ENCODE data around the gene SOCS6.

GRCh38 chr18:70295192-70296188 lies 6.6 kb downstream of the SOCS6 start:
- TF ChIP-seq GABPA (IDR thresholded peaks at IDR 0.05 in 1 of 2, conservative IDR thresholded peaks at IDR 0.05 in 1 of 2) = no peak
- TF ChIP-seq, protein P1, sequence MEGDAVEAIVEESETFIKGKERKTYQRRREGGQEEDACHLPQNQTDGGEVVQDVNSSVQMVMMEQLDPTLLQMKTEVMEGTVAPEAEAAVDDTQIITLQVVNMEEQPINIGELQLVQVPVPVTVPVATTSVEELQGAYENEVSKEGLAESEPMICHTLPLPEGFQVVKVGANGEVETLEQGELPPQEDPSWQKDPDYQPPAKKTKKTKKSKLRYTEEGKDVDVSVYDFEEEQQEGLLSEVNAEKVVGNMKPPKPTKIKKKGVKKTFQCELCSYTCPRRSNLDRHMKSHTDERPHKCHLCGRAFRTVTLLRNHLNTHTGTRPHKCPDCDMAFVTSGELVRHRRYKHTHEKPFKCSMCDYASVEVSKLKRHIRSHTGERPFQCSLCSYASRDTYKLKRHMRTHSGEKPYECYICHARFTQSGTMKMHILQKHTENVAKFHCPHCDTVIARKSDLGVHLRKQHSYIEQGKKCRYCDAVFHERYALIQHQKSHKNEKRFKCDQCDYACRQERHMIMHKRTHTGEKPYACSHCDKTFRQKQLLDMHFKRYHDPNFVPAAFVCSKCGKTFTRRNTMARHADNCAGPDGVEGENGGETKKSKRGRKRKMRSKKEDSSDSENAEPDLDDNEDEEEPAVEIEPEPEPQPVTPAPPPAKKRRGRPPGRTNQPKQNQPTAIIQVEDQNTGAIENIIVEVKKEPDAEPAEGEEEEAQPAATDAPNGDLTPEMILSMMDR (IDR thresholded peaks at IDR 0.05; ENCODE audit: low read depth, low read length, missing input control) = no peak
- TF ChIP-seq FOXA2 (IDR thresholded peaks at IDR 0.05) = no peak
- TF ChIP-seq RAD21 (IDR thresholded peaks at IDR 0.05) = no peak
- no peak for TF ChIP-seq SP1 (IDR thresholded peaks at IDR 0.05)
- TF ChIP-seq, protein P2, sequence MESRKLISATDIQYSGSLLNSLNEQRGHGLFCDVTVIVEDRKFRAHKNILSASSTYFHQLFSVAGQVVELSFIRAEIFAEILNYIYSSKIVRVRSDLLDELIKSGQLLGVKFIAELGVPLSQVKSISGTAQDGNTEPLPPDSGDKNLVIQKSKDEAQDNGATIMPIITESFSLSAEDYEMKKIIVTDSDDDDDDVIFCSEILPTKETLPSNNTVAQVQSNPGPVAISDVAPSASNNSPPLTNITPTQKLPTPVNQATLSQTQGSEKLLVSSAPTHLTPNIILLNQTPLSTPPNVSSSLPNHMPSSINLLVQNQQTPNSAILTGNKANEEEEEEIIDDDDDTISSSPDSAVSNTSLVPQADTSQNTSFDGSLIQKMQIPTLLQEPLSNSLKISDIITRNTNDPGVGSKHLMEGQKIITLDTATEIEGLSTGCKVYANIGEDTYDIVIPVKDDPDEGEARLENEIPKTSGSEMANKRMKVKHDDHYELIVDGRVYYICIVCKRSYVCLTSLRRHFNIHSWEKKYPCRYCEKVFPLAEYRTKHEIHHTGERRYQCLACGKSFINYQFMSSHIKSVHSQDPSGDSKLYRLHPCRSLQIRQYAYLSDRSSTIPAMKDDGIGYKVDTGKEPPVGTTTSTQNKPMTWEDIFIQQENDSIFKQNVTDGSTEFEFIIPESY (IDR thresholded peaks at IDR 0.05) = no peak
- no peak for TF ChIP-seq JUND (IDR thresholded peaks at IDR 0.05)
- TF ChIP-seq, protein P3, sequence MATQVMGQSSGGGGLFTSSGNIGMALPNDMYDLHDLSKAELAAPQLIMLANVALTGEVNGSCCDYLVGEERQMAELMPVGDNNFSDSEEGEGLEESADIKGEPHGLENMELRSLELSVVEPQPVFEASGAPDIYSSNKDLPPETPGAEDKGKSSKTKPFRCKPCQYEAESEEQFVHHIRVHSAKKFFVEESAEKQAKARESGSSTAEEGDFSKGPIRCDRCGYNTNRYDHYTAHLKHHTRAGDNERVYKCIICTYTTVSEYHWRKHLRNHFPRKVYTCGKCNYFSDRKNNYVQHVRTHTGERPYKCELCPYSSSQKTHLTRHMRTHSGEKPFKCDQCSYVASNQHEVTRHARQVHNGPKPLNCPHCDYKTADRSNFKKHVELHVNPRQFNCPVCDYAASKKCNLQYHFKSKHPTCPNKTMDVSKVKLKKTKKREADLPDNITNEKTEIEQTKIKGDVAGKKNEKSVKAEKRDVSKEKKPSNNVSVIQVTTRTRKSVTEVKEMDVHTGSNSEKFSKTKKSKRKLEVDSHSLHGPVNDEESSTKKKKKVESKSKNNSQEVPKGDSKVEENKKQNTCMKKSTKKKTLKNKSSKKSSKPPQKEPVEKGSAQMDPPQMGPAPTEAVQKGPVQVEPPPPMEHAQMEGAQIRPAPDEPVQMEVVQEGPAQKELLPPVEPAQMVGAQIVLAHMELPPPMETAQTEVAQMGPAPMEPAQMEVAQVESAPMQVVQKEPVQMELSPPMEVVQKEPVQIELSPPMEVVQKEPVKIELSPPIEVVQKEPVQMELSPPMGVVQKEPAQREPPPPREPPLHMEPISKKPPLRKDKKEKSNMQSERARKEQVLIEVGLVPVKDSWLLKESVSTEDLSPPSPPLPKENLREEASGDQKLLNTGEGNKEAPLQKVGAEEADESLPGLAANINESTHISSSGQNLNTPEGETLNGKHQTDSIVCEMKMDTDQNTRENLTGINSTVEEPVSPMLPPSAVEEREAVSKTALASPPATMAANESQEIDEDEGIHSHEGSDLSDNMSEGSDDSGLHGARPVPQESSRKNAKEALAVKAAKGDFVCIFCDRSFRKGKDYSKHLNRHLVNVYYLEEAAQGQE (IDR thresholded peaks at IDR 0.05) = no peak
- TF ChIP-seq MAX (IDR thresholded peaks at IDR 0.05) = no peak
- no peak for TF ChIP-seq EGR1 (IDR thresholded peaks at IDR 0.05; ENCODE audit: low read depth in 2 of 2)

Measured in liver (tissue), 3 donors.